ENCODE measurements around the gene ATP9B.
"Not testable (repeated sequence)": the region's sequence is repeated elsewhere in the genome, so short reads cannot be mapped to it uniquely, and the experiment has no call there.

The ATP9B gene

GRCh38 chr18:79245517-79246001, 176.4 kb downstream of the ATP9B start:
- peak; percentile 47 for DNase-seq

GRCh38 chr18:79246309-79247108, 177.3 kb downstream of the ATP9B start:
- DNase-seq: peak; percentile 40

- DNase-seq: no peak
Measured at GRCh38 chr18:79248495-79249060, 179.4 kb downstream of the ATP9B start.

GRCh38 chr18:79250301-79250981, 181.2 kb downstream of the ATP9B start:
- no peak for DNase-seq

- no peak for DNase-seq
Measured at GRCh38 chr18:79251021-79251420, 181.8 kb downstream of the ATP9B start.

- DNase-seq: no peak
Measured at GRCh38 chr18:79252904-79253633, 183.9 kb downstream of the ATP9B start.

GRCh38 chr18:79257480-79257879, 188.3 kb downstream of the ATP9B start:
- DNase-seq: no peak

- DNase-seq: no peak
Measured at GRCh38 chr18:79258447-79258846, 189.3 kb downstream of the ATP9B start.

GRCh38 chr18:79259218-79259617, 190.0 kb downstream of the ATP9B start:
- DNase-seq: no peak

GRCh38 chr18:79260023-79260422, 190.8 kb downstream of the ATP9B start:
- no peak for DNase-seq

GRCh38 chr18:79260510-79260909, 191.3 kb downstream of the ATP9B start:
- DNase-seq: no peak

GRCh38 chr18:79265068-79265467, 195.9 kb downstream of the ATP9B start:
- DNase-seq: not testable (repeated sequence)

GRCh38 chr18:79271812-79272211, 202.6 kb downstream of the ATP9B start:
- not testable (repeated sequence) for DNase-seq

- no peak for DNase-seq
Measured at GRCh38 chr18:79272916-79273315, 203.7 kb downstream of the ATP9B start.

GRCh38 chr18:79274823-79275222, 205.6 kb downstream of the ATP9B start:
- DNase-seq: no peak

- DNase-seq: no peak
Measured at GRCh38 chr18:79275461-79275860, 206.3 kb downstream of the ATP9B start.

GRCh38 chr18:79275992-79276391, 206.8 kb downstream of the ATP9B start:
- no peak for DNase-seq

- no peak for DNase-seq
Measured at GRCh38 chr18:79278896-79279295, 209.7 kb downstream of the ATP9B start.

GRCh38 chr18:79283131-79283810, 214.1 kb downstream of the ATP9B start:
- DNase-seq: no peak

GRCh38 chr18:79283929-79284328, 214.7 kb downstream of the ATP9B start:
- no peak for DNase-seq

- not testable (repeated sequence) for DNase-seq
Measured at GRCh38 chr18:79285191-79285590, 216.0 kb downstream of the ATP9B start.

GRCh38 chr18:79290409-79290808, 221.2 kb downstream of the ATP9B start:
- not testable (repeated sequence) for DNase-seq

Data from T1000 (cell line).